AML-193 (cell line): ENCODE measurements around the gene FHL2.

Source experiments
- DNase-seq, 2 experiments: peaks; one replicate each; lab custom pipeline; 2025; lab: John Stamatoyannopoulos, UW

Gene FHL2

DNA sequence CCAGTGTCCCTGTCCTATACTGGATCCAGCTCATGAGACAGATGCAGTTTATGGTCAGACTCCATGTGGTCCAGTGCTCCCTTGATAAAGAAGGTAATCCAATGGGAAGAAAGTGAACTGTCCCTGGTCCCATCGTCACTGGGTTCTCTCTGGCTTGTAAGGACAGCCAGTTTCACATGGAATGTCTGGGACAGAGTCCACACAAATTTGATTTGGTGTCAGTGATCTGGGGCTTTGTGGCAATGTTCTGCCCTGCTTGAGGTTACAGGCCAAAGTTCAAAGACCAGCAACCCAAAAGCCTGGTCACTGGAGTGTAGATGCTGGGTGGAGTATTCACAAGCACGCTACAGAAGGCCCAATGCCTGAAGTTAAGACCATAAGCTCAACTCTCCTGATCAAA, 22.2 kb upstream of the FHL2 start:
- DNase-seq: no peak

GRCh38 chr2:105418522-105418921, 19.7 kb upstream of the FHL2 start:
- no peak for DNase-seq

- no peak for DNase-seq
These were observed 19.1 kb upstream of the FHL2 start for GRCh38 chr2:105417857-105418436.

GRCh38 chr2:105416156-105416555, 17.3 kb upstream of the FHL2 start:
- DNase-seq: no peak

- no peak for DNase-seq
These were observed 16.2 kb upstream of the FHL2 start for GRCh38 chr2:105415007-105415406.

DNA sequence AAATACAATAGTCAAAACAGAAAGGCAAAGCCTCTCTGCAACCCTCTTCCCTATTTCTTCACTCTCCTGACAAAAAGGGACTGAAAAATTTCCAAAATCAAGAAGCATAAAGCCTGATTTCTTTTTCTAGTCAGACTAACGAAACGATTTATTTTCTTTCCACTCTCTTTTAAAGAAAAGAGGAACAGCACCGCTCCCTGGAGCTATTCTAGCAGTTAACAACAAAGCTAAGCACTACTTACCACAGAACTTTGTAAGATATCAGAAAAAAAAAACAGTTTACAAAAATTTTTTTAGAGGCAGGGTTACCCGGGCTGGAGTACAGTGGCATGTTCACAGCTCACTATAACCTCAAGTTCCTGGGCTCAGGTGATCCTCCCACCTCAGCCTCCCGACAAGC, 14.4 kb upstream of the FHL2 start:
- no peak for DNase-seq

DNA sequence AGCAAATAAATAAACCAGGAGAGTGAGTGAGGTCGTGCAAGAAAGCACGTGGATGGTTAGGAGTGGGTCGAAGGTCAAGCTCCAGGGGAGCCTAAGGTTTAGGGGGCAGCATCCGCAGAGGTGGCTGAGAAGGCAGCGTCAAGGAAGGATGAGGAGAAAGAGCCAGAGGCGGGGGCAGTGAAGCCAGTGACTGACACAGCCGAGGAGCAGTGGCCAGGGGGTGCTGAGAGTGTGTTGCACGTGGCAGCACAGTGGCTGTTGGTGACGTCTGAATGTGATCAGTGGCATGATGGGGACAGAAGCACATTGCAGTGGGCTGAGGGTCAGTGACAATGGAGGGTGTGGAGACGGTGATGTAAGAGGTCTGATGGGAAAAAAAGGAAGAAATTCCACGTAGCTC, 13.7 kb upstream of the FHL2 start:
- DNase-seq: no peak

DNA sequence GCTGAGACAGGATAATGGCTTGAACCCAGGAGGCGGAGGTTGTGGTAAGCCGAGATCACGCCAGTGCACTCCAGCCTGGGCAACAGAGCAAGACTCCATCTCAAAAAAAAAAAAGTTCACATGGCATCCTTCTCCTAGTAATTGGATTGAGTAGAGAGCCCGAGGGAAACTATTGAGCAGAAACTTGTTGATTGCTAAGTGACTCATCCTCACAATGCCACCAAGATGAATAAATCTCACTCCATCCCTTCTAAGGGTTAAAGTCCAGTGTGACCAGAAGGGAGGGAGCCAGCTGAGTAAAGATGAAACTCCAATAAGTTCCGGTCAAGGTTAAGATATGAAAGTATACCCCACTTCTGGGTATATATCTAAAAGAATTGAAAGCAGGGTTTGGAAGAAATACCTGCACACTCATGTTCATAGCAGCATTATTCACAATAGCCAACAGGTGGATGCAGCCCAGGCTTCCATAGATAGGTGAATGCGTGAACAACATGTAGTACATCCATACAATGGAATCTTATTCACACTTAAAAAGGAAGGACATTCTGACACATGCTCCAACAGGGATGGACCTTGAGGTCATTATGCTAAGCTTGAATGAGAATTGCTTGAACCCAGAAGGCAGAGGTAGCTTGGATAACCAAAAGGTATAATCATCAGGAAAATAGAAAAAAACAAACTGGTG, 13.0 kb upstream of the FHL2 start:
- no peak for DNase-seq

GRCh38 chr2:105410554-105410953, 11.7 kb upstream of the FHL2 start:
- no peak for DNase-seq

DNA sequence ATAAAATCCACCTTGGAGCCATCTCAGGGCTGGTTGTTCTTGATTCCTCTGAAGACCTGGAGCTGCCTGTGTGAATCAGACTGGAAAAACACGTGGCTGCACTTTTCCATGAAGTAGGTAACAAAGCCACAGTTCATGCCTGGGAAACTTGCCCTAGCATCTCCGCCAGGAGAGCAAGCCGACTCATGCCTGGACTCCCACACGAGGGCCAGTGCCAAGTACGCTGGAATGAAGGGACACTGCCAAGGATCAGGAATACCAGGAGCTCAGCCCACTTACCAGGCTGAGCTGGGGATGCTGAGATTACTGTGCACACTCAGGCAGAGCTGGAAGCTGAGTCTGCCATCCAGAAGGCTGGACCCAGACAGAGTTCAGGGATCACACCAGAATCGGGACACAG, 10.9 kb upstream of the FHL2 start:
- DNase-seq: no peak

DNA sequence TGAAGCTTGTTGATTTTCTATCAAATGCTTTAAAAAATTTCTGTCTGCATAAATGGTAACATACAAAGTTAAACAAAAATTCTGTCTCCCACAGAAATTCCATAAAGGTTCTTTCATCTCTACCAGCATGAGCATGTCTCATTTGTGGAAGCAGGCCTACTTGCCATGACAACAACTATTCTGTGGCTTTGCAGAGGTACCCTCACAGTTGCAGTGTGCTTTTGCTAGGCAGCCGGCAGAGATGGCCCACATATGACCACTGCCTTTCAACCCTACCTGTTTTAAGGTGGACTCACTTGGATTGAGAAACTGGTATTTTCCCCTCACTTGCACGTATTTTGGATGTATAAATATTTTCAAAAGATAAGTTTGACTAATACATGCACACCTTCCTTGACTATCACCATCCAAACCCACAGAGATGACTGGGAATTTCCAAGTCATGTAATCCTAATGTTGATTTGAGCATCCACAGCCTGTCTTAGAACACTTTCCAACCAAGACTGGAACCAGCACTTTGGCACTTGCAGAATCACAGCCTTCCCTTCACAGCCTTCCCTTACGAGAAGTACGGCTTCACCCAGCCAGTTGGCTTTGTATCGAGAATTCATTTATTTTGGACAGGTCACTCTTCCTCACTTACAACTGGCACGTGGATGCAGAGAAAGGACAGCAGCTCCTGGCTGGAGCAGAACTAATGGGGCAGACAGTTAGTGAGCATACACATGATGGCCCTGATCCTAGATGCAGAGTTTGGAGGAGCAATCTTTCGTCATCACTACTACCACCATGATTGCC, 9.3 kb upstream of the FHL2 start:
- no peak for DNase-seq

DNA sequence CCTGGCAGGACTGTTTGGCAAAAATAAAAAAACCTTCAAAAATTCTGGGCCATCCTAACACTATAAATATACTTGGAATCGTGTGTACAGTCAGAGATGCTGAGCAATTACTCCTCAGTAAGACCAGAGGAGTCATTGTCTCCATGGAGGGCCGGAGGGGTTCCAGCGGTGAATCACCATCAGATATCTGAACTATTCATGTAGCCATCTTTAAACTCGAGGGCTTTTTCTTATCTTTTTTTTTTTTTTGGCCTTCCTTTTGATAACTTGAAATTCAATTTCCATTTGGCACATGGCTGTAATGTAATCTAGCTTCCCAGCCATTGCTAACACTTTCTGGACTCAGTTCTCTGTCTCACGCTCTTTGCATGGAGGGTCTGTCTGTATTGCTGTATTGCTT, 7.4 kb upstream of the FHL2 start:
- no peak for DNase-seq

DNA sequence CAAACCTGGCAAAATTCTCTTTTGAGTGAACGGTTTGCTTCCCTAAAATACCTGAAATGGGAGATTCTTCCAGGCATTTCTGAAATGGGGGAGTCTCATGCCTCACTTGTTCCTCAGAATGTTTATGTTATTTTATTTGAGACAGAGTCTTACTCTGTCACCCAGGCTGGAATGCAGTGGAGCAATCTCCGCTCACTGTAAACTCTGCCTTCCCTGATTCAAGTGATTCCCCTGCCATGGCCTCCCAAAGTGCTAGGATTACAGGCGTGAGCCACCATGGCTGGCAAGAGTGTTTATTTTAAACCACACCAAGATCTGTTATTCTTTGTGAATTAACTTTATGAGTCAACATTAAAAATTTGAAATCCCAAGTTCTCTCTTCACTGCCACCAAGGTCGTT, 6.4 kb upstream of the FHL2 start:
- DNase-seq: no peak

DNA sequence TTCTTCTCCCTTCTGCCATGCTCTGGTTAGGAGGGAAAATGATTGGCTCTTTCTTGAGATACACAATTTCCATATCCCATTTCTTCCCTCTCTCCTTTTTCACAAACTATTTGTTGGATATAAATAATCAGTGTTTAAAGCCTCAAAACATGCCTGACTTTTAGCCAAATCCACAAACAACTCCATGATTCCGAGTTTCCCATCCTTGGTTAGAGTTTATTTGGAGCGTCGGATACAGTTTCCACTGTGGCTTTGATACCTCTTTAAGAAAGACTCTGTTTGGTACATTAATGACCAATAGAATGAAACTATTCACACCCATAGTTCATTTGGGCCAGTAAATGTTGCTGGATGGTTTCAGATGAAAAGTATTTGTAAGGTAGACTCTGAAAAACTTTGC, 5.9 kb upstream of the FHL2 start:
- no peak for DNase-seq

- no peak for DNase-seq
These were observed 5.2 kb upstream of the FHL2 start for GRCh38 chr2:105403783-105404698.

DNA sequence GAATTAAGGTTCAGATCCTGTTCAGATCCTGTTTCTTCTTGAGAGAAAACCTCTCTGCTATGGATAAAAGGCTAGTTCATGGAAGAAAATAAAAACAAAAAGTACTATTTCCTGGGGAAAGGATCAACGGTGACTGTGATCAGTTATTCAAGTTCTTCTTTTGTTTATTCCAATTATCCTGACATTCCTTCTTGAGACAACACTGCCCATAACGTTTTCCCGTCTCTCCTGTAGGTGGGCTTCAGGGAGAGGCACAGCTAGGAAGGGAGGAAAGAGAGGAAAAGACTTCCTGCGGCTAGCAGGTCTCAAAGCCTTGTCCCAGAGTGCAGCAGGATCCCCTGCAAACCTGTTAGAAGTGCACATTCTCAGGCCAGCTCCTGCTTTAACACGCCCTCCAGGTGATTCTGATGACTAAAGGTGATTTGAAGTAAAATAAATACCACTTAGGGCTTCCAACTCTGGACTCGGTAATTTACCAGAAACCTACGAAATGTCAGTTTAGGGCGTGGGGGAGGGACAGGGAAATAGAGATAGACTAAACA, 4.5 kb upstream of the FHL2 start:
- no peak for DNase-seq

DNA sequence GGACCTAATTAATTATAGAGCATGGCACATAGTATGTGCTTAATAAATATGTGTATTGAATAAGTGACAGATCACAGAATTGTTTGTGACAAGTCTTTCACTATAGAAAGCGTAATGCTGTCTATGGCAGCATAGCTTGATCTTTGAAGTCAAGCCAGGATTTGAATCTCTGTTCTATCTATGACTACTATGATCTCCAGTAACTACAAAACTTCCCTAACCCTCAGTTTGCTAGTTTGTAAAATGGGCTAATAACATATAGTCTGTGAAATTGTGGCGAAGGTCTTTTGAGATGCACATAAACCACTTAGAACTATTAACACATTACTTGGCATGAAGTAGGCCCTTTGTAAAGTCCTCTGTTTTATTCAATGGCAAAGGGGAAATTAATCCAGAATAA, 4.0 kb upstream of the FHL2 start:
- DNase-seq: no peak

- DNase-seq: no peak
These were observed 3.0 kb upstream of the FHL2 start for GRCh38 chr2:105401867-105402266.

DNA sequence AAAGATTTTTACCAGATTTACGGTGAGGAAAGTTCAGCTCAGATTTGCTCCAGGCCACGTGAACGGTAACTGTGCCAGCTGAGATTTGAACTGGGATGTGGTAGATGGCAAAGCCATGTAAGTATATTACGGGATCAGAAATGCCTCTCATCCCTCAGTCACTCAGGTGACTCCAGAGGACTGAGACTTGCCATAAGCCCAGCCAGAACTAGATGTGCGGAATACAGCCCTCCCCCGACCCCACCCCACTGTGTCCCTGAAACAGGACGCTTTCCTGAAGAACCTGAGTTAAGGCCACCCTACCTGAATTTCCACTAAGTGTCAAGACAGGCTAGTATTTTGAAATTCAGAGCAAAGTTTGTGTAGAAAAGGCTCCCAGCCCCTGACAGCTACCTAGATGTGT, 1.3 kb upstream of the FHL2 start:
- no peak for DNase-seq

- no peak for DNase-seq
These were observed 483 bp upstream of the FHL2 start for GRCh38 chr2:105399207-105399861.

GRCh38 chr2:105397953-105398335, 907 bp downstream of the FHL2 start:
- no peak for DNase-seq
